Measurements from ENCODE around the gene ARHGEF11. TPM values are rescaled to one million over a fixed set of nuclear protein-coding genes. Genes with fewer than 3 reads are reported as not detected.

ARHGEF11 gene
- total RNA-seq, 1 experiment from 2014 or later = 25.3 TPM

DNA sequence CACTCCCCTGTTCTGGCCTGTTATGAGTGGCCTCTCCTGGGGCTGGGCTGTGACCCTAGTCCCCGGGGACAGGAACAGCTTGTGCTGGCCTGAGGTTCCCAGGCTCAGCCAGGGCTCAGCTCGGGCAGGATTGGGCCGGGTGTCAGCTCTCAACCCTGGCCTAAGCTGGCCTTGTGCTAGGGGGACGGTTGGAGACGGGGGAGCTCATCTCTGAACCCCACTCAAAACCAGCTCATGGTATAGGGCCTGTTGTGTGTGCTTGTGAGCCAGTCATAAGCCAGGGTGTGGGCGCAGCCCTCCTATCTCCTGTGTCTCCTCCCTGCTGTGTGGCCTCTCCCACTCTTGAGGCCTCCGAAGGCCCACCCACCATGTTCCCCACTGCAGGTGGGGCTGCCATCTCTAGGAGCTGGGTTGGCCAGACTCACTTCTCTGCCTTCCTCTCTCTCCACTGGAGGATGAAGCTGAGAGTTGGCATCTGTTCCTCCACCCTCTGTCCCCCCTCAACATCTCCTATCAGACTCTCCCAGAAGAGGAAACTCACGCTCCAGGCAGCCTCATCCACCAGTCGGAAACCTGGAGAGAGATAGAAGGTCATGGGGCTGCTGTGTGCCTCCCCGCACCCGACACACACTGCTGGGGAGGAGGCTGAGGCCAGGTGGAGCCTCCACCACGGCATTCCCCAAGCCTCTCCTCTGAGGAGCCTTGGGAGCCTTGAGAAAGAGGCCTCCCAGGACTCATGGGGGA lies 150.7 kb downstream of the ARHGEF11 start:
- ChIA-PET POLR2A (ENCODE audit: low non-redundant PET) (no interaction called here), CTCF (interaction anchor here (0.6 kb wide), 1 partner anchor 42 kb away, joined by 4 read pairs; no protein-coding TSS in a partner anchor)
- TF ChIP-seq EZH2 (IDR thresholded peaks at IDR 0.05; ENCODE audit: borderline replicate concordance, low read depth, low read length, poor library complexity, severe bottlenecking) = no peak
- TF ChIP-seq, protein P1, sequence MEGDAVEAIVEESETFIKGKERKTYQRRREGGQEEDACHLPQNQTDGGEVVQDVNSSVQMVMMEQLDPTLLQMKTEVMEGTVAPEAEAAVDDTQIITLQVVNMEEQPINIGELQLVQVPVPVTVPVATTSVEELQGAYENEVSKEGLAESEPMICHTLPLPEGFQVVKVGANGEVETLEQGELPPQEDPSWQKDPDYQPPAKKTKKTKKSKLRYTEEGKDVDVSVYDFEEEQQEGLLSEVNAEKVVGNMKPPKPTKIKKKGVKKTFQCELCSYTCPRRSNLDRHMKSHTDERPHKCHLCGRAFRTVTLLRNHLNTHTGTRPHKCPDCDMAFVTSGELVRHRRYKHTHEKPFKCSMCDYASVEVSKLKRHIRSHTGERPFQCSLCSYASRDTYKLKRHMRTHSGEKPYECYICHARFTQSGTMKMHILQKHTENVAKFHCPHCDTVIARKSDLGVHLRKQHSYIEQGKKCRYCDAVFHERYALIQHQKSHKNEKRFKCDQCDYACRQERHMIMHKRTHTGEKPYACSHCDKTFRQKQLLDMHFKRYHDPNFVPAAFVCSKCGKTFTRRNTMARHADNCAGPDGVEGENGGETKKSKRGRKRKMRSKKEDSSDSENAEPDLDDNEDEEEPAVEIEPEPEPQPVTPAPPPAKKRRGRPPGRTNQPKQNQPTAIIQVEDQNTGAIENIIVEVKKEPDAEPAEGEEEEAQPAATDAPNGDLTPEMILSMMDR (conservative IDR thresholded peaks at IDR 0.05; ENCODE audit: low read depth, low read length) = no peak
- intact Hi-C loops (cut with micrococcal nuclease; ENCODE audit: unreplicated experiment) = loop anchor here (10.0 kb wide), 1 partner anchor 260 kb away; no protein-coding TSS in a partner anchor
- Histone ChIP-seq H3K36me3 (ENCODE audit: insufficient read depth, low read length, poor library complexity, severe bottlenecking) (no peaks in the 10 kb centered on the region), H3K4me1 (ENCODE audit: insufficient read depth, low read length, poor library complexity, severe bottlenecking) (no peaks in the 10 kb centered on the region), H3K27ac (ENCODE audit: low read depth, low read length, poor library complexity, severe bottlenecking) (no peak overlapping the region), H3K27me3 (replicated peaks; ENCODE audit: insufficient read depth, low read depth, low read length, poor library complexity) (no peaks in the 10 kb centered on the region), H3K9me3 (ENCODE audit: low read depth, low read length, poor library complexity, severe bottlenecking) (no peaks in the 10 kb centered on the region), H3K4me3 (ENCODE audit: low read depth, low read length, poor library complexity, severe bottlenecking) (no peak overlapping the region)
- no TSS peak for BruUV-seq (replicated peaks)
- DNase-seq (ENCODE audit: low spot score) = no peak

DNA sequence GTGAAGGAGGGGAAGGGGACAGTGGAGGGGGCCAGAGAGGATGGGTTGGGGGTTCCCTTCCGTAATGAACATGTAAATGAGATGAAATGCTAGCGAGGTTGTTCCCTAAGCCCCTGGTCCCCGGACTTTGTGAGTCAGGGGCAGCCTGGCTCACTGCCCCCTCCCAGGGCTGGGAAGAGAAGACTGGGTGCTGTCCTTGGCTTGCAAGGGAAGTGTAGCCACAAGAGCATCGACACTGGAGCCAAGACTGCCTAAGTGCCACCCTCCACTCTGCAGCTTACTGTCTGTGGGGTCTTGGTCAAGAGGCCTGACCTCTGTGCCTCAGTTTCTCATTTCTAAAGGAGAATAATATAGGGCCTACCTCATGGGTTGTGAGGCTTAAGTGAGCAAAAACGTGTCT lies 151.5 kb downstream of the ARHGEF11 start:
- H3K4me3 ChIP-seq (ENCODE audit: low read depth, low read length, poor library complexity, severe bottlenecking) = no peak overlapping the region
- POLR2A ChIA-PET (ENCODE audit: low non-redundant PET) = no interaction called here
- H3K4me1 ChIP-seq (ENCODE audit: insufficient read depth, low read length, poor library complexity, severe bottlenecking) = no peaks in the 10 kb centered on the region
- BruUV-seq (replicated peaks) = no TSS peak
- no peak overlapping the region for H3K27ac ChIP-seq (ENCODE audit: low read depth, low read length, poor library complexity, severe bottlenecking)
- TF ChIP-seq, protein P1 (conservative IDR thresholded peaks at IDR 0.05; ENCODE audit: low read depth, low read length) = no peak
- TF ChIP-seq EZH2 (IDR thresholded peaks at IDR 0.05; ENCODE audit: borderline replicate concordance, low read depth, low read length, poor library complexity, severe bottlenecking) = no peak
- no peaks in the 10 kb centered on the region for H3K36me3 ChIP-seq (ENCODE audit: insufficient read depth, low read length, poor library complexity, severe bottlenecking)
- CTCF ChIA-PET = interaction anchor here (0.6 kb wide), 1 partner anchor 43 kb away, joined by 4 read pairs; no protein-coding TSS in a partner anchor
- H3K27me3 ChIP-seq (replicated peaks; ENCODE audit: insufficient read depth, low read depth, low read length, poor library complexity) = no peaks in the 10 kb centered on the region
- intact Hi-C loops (cut with micrococcal nuclease; ENCODE audit: unreplicated experiment) = loop anchor here (10.0 kb wide), 1 partner anchor 261 kb away; no protein-coding TSS in a partner anchor
- DNase-seq (ENCODE audit: low spot score) = no peak
- H3K9me3 ChIP-seq (ENCODE audit: low read depth, low read length, poor library complexity, severe bottlenecking) = no peaks in the 10 kb centered on the region

DNA sequence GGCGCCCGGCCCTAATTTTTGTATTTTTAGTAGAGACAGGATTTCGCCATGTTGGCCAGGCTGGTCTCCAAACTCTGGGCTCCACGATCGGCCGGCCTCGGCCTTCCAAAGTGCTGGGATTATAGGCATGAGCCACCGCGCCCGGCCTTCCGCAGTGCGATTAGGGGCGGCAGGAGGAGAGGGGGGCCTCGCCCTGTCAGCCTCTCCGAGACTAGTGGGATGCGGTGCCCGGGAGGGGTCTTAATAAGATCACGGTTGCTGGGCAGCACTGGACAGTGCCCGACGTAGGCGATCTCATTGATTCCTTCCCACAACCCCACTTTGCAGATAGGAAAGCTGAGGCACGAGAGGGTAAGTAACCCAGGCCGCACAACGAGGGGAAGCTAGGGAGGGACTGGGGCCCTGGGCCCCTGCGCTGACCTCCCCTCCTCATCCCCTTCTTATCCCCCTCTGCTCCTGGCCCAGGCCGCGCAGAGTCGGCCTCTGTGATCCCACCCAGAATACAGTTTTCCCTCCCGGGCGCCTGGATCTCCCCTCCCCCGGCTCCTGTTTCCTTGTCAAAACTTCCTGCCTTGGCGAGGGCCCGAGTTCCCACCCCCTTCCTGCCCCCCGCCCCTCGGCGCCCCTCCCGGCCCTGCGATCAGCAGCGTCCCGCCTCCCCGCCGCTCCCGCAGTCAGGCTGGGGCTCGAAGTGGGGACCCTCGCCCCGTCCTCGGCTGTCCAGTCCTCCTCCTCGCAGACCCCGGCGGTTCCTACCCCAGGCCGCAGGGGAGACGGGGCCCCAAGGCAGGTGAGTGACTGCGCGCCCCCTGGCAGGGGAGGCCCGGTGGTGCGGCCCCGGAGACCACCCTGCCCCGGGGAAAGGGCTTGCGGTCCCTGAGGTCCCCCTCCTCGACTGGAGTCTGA lies 152.2 kb downstream of the ARHGEF11 start, which contains the start of gene PEAR1:
Gene PEAR1, plus strand, starts transcription at position 671 of the 906 bp plus-strand sequence. CDS start 10,209 bp downstream, outside the sequence.
- H3K27me3 ChIP-seq (replicated peaks; ENCODE audit: insufficient read depth, low read depth, low read length, poor library complexity) = no peaks in the 10 kb centered on the region
- POLR2A ChIA-PET (ENCODE audit: low non-redundant PET) = no interaction called here
- no peaks in the 10 kb centered on the region for H3K4me1 ChIP-seq (ENCODE audit: insufficient read depth, low read length, poor library complexity, severe bottlenecking)
- TF ChIP-seq, protein P1 (conservative IDR thresholded peaks at IDR 0.05; ENCODE audit: low read depth, low read length) = no peak
- no peak for TF ChIP-seq EZH2 (IDR thresholded peaks at IDR 0.05; ENCODE audit: borderline replicate concordance, low read depth, low read length, poor library complexity, severe bottlenecking)
- peak within 1 kb of the TSS; percentile 29 for H3K4me3 ChIP-seq (ENCODE audit: low read depth, low read length, poor library complexity, severe bottlenecking)
- DNase-seq (ENCODE audit: low spot score) = no peak
- no TSS peak for BruUV-seq (replicated peaks)
- intact Hi-C loops (cut with micrococcal nuclease; ENCODE audit: unreplicated experiment) = loop anchor here (2.0 to 10.0 kb wide), 2 partner anchors 34 to 262 kb away; no protein-coding TSS in a partner anchor
- no peak within 1 kb of the TSS for H3K27ac ChIP-seq (ENCODE audit: low read depth, low read length, poor library complexity, severe bottlenecking)
- H3K9me3 ChIP-seq (ENCODE audit: low read depth, low read length, poor library complexity, severe bottlenecking) = no peaks in the 10 kb centered on the region
- H3K36me3 ChIP-seq (ENCODE audit: insufficient read depth, low read length, poor library complexity, severe bottlenecking) = no peaks in the 10 kb centered on the region
- CTCF ChIA-PET = interaction anchor here (0.6 to 1.5 kb wide), 9 partner anchors 13 to 225 kb away, joined by 3 to 12 read pairs (median 6); no protein-coding TSS in a partner anchor
